Liver (tissue), 9 donors: ENCODE measurements around the gene XPO5. TPM values are rescaled to one million over a fixed set of nuclear protein-coding genes. Genes with fewer than 3 reads are reported as not detected.

Source experiments
- DNase-seq: peaks from one replicate; pipeline ENCODE4 v3.0.0-alpha.2; 2017; ENCODE audit warnings: low spot score
- H3K27ac ChIP-seq, 2 donors: one replicate each; pipeline ENCODE4 v1.7.0; 2013; ENCODE audit warnings: inconsistent platforms in 2 of 2, low read length in 2 of 2, control low read depth in 1 of 2, low read depth in 1 of 2, mild to moderate bottlenecking in 1 of 2
- H3K27me3 ChIP-seq, 4 donors: one replicate each; pipeline versions ENCODE4 v1.6.1 to v1.7.0; 2013; ENCODE audit warnings: low read length in 3 of 4, inconsistent platforms in 1 of 4, mild to moderate bottlenecking in 1 of 4, moderate library complexity in 1 of 4; ENCODE audit not compliant: control insufficient read depth in 4 of 4, insufficient read depth in 4 of 4
- H3K36me3 ChIP-seq, 4 donors: one replicate each; pipeline versions ENCODE4 v1.6.1 to v1.7.0; 2013; ENCODE audit warnings: low read length in 3 of 4, mild to moderate bottlenecking in 3 of 4, low read depth in 1 of 4, moderate library complexity in 1 of 4; ENCODE audit not compliant: control insufficient read depth in 4 of 4, insufficient read depth in 3 of 4
- H3K4me1 ChIP-seq, 4 donors: one replicate each; pipeline versions ENCODE4 v1.6.1 to v1.7.0; 2013; ENCODE audit warnings: low read length in 3 of 4, mild to moderate bottlenecking in 3 of 4, moderate library complexity in 1 of 4; ENCODE audit not compliant: control insufficient read depth in 4 of 4, insufficient read depth in 4 of 4
- H3K4me3 ChIP-seq, 3 donors: one replicate each; pipeline versions ENCODE4 v1.6.1 to v1.7.0; 2013; ENCODE audit warnings: low read length in 3 of 3, control low read depth in 1 of 3, low read depth in 1 of 3, mild to moderate bottlenecking in 1 of 3
- H3K9ac ChIP-seq, 2 donors: one replicate each; pipeline ENCODE4 v1.7.0; 2013; ENCODE audit warnings: low read length in 2 of 2, mild to moderate bottlenecking in 2 of 2, moderate library complexity in 2 of 2, control low read depth in 1 of 2, low read depth in 1 of 2
- H3K9me3 ChIP-seq, 4 donors: one replicate each; pipeline versions ENCODE4 v1.6.1 to v1.7.0; 2013; ENCODE audit warnings: low read length in 3 of 4; ENCODE audit not compliant: control insufficient read depth in 4 of 4
- ATF3 ChIP-seq: IDR thresholded peaks from 2 replicates; pipeline ENCODE4 v1.6.1; 2016; ENCODE audit warnings: antibody characterized with exemption
- CTCF ChIP-seq: fragments of 150-350 bp; IDR thresholded peaks from 2 replicates; pipeline ENCODE4 v1.5.1; 2017; ENCODE audit warnings: improper control_type of control experiment, low read depth, low read length; ENCODE audit not compliant: missing input control
- EGR1 ChIP-seq, 2 donors: IDR thresholded peaks; 2 replicates each; pipeline ENCODE4 v1.6.1; 2016 to 2018; ENCODE audit warnings: antibody characterized with exemption in 2 of 2, low read depth in 2 of 2
- FOXA1 ChIP-seq: IDR thresholded peaks from 2 replicates; pipeline ENCODE4 v1.6.1; 2016; ENCODE audit warnings: antibody characterized with exemption
- FOXA2 ChIP-seq: IDR thresholded peaks from 2 replicates; pipeline ENCODE4 v1.6.1; 2016; ENCODE audit warnings: antibody characterized with exemption
- GABPA ChIP-seq, 2 donors: IDR thresholded peaks in 1 of 2; conservative IDR thresholded peaks in 1 of 2; 2 replicates each; pipeline ENCODE4 v1.6.1; 2016; ENCODE audit warnings: antibody characterized with exemption in 2 of 2, mild to moderate bottlenecking in 1 of 2, moderate library complexity in 1 of 2
- HNF4A ChIP-seq, 2 donors: conservative IDR thresholded peaks; 2 replicates each; pipeline ENCODE4 v1.6.1; 2016; ENCODE audit warnings: antibody characterized with exemption in 2 of 2, mild to moderate bottlenecking in 2 of 2
- HNF4G ChIP-seq: IDR thresholded peaks from 2 replicates; pipeline ENCODE4 v1.6.1; 2016; ENCODE audit warnings: antibody characterized with exemption
- JUND ChIP-seq, 2 donors: IDR thresholded peaks; 2 replicates each; pipeline ENCODE4 v1.6.1; 2016; ENCODE audit warnings: antibody characterized with exemption in 2 of 2
- NR2F2 ChIP-seq: IDR thresholded peaks from 2 replicates; pipeline ENCODE4 v1.6.1; 2016; ENCODE audit warnings: antibody characterized with exemption
- RAD21 ChIP-seq, 2 donors: IDR thresholded peaks; 2 replicates each; pipeline ENCODE4 v1.6.1; 2016; ENCODE audit warnings: antibody characterized with exemption in 2 of 2, mild to moderate bottlenecking in 2 of 2
- REST ChIP-seq: IDR thresholded peaks from 2 replicates; pipeline ENCODE4 v1.6.1; 2016; ENCODE audit warnings: antibody characterized with exemption, mild to moderate bottlenecking
- RXRA ChIP-seq, 2 donors: IDR thresholded peaks; 2 replicates each; pipeline ENCODE4 v1.6.1; 2017 to 2018; ENCODE audit warnings: antibody characterized with exemption in 2 of 2, mild to moderate bottlenecking in 1 of 2
- SP1 ChIP-seq: IDR thresholded peaks from 2 replicates; pipeline ENCODE4 v1.6.1; 2018; ENCODE audit warnings: antibody characterized with exemption, mild to moderate bottlenecking
- TAF1 ChIP-seq: conservative IDR thresholded peaks from 2 replicates; pipeline ENCODE4 v1.6.1; 2016; ENCODE audit warnings: antibody characterized with exemption, mild to moderate bottlenecking
- YY1 ChIP-seq: IDR thresholded peaks from 2 replicates; pipeline ENCODE4 v1.6.1; 2016; ENCODE audit warnings: antibody characterized with exemption, mild to moderate bottlenecking
- ZBTB33 ChIP-seq: IDR thresholded peaks from 2 replicates; pipeline ENCODE4 v1.6.1; 2016; ENCODE audit warnings: antibody characterized with exemption
- WGBS: extraction: QIAGEN DNeasy Blood & Tissue Kit; methylation state at CpG from one replicate; pipeline ENCODE4 v1.1.7; 2013; 5-methylcytosine and 5-hydroxymethylcytosine counted together
- polyA plus RNA-seq, 2 donors: library from polyadenylated mRNA; stranded (reverse) in 1 of 2; unstranded in 1 of 2; fragments of 200-250 nt in 1 of 2; fragments of >200 nt in 1 of 2; fragmentation: Nextera tagmentation in 1 of 2; extraction: Ambion mirVana in 1 of 2; gene quantifications; one replicate each; pipeline versions ENCODE4 v1.2.1 to v1.2.3, GENCODE V29; 2013 to 2015
- total RNA-seq, 2 donors: library from RNA; depleted of rRNA; stranded (reverse); fragments of >200 nt; gene quantifications; one replicate each; pipeline ENCODE4 v1.2.3, GENCODE V29; 2014
- donor health status: healthy.
- donor health status: healthy.
- donor health status: healthy.
- donor health status: healthy.
- donor health status: healthy.

Gene XPO5
- total and polyA plus RNA-seq, 4 donors: 6.1 to 15.8 (median 9.8) TPM

GRCh38 chr6:43522547-43523261 is 53.1 kb downstream of the XPO5 start:
- H3K9me3 ChIP-seq: no peaks in the 10 kb centered on the region
- DNase-seq: no peak
- H3K27me3 ChIP-seq: no peaks in the 10 kb centered on the region
- H3K4me3 ChIP-seq: no peak overlapping the region
- TF ChIP-seq TAF1 (no peak), JUND (IDR thresholded peaks at IDR 0.05) (no peak), ZBTB33 (no peak), ATF3 (no peak), RAD21 (IDR thresholded peaks at IDR 0.05) (no peak), FOXA1 (no peak), EGR1 (IDR thresholded peaks at IDR 0.05; ENCODE audit: low read depth in 2 of 2) (no peak), RXRA (IDR thresholded peaks at IDR 0.05) (no peak), SP1 (no peak), HNF4G (no peak), YY1 (no peak), CTCF (no peak)
- H3K27ac ChIP-seq: no peak overlapping the region
- peaks cover 16 to 75% (median 59%) of the 10 kb centered on the region in 4 donors for H3K36me3 ChIP-seq
- H3K9ac ChIP-seq: no peak overlapping the region
- H3K4me1 ChIP-seq: peaks cover 4 to 8% (median 7%) of the 10 kb centered on the region in 4 donors
- WGBS: 87% methylated on average over 8 of the region's 8 CpGs

GRCh38 chr6:43521836-43522235 is 54.0 kb downstream of the XPO5 start:
- DNase-seq: no peak
- WGBS: 84% methylated on average over 2 of the region's 2 CpGs
- H3K9me3 ChIP-seq: no peaks in the 10 kb centered on the region
- peaks cover 4 to 15% (median 11%) of the 10 kb centered on the region in 4 donors for H3K4me1 ChIP-seq
- no peak overlapping the region for H3K4me3 ChIP-seq
- no peak overlapping the region for H3K27ac ChIP-seq
- TF ChIP-seq ATF3 (no peak), YY1 (no peak), RXRA (IDR thresholded peaks at IDR 0.05) (no peak), CTCF (no peak), EGR1 (IDR thresholded peaks at IDR 0.05; ENCODE audit: low read depth in 2 of 2) (no peak), FOXA2 (no peak), RAD21 (IDR thresholded peaks at IDR 0.05) (no peak), SP1 (no peak), HNF4G (no peak), NR2F2 (no peak), REST (no peak), HNF4A (conservative IDR thresholded peaks at IDR 0.05) (no peak), GABPA (IDR thresholded peaks at IDR 0.05 in 1 of 2, conservative IDR thresholded peaks at IDR 0.05 in 1 of 2) (no peak), TAF1 (no peak)
- no peak overlapping the region for H3K9ac ChIP-seq
- no peaks in the 10 kb centered on the region for H3K27me3 ChIP-seq
- H3K36me3 ChIP-seq: peaks cover 16 to 68% (median 54%) of the 10 kb centered on the region in 4 donors
